RWPE1 (cell line): ENCODE measurements around the gene CGNL1.

Source experiments
- CTCF ChIA-PET: fragments of 350-600 bp; sonication (Branson Sonifier 250); formaldehyde crosslinking; extraction: SDS; loops from one replicate; lab custom pipeline; 2021; lab: Yijun Ruan, JAX
- POLR2A ChIA-PET: fragments of 400-600 bp; formaldehyde crosslinking; extraction: SDS; loops from one replicate; lab custom pipeline; 2020; ENCODE audit warnings: antibody characterized with exemption; ENCODE audit not compliant: low non-redundant PET; lab: Yijun Ruan, JAX
- DNase-seq: peaks from one replicate; pipeline ENCODE4 v3.0.0; 2012; ENCODE audit warnings: low spot score
- H3K27ac ChIP-seq: fragments of 450-650 bp; 2 replicates; pipeline ENCODE4 v1.5.1; 2017
- CTCF ChIP-seq: fragments of 450-650 bp; conservative IDR thresholded peaks from 2 replicates; pipeline ENCODE4 v1.5.1; 2017; ENCODE audit warnings: low read depth, mild to moderate bottlenecking

Gene CGNL1

GRCh38 chr15:57356636-57357035 lies 19.7 kb upstream of the CGNL1 start:
- no peak overlapping the region for H3K27ac ChIP-seq
- ChIA-PET CTCF (interaction anchor here (0.7 kb wide), 1 partner anchor 12 kb away, joined by 4 read pairs; no protein-coding TSS in a partner anchor), POLR2A (no interaction called here)
- peak; percentile 16 for DNase-seq
- no peak for TF ChIP-seq CTCF

GRCh38 chr15:57357799-57358198 lies 18.5 kb upstream of the CGNL1 start:
- ChIA-PET CTCF (interaction anchor here (0.6 kb wide), 1 partner anchor 12 kb away, joined by 3 read pairs; no protein-coding TSS in a partner anchor), POLR2A (no interaction called here)
- TF ChIP-seq CTCF, result no peak
- no peak for DNase-seq
- H3K27ac ChIP-seq, result no peak overlapping the region

- DNase-seq, result no peak
- no peak for TF ChIP-seq CTCF
- ChIA-PET POLR2A (no interaction called here), CTCF (interaction anchor here (0.6 kb wide), 1 partner anchor 11 kb away, joined by 3 read pairs; no protein-coding TSS in a partner anchor)
- no peak overlapping the region for H3K27ac ChIP-seq
Observed at GRCh38 chr15:57358571-57358970, 17.7 kb upstream of the CGNL1 start.

- ChIA-PET POLR2A (no interaction called here), CTCF (interaction anchor here (0.6 to 1.4 kb wide), 4 partner anchors 12 to 785 kb away, joined by 4 to 5 read pairs (median 4); no protein-coding TSS in a partner anchor)
- DNase-seq, result no peak
- H3K27ac ChIP-seq, result no peak overlapping the region
- no peak for TF ChIP-seq CTCF
Observed at GRCh38 chr15:57363661-57364060, 12.6 kb upstream of the CGNL1 start.

- CTCF ChIA-PET, result interaction anchor here (0.5 to 1.4 kb wide), 7 partner anchors 9 to 785 kb away, joined by 3 to 5 read pairs (median 4); no protein-coding TSS in a partner anchor
- POLR2A ChIA-PET, result no interaction called here
- H3K27ac ChIP-seq, result no peak overlapping the region
- no peak for DNase-seq
- TF ChIP-seq CTCF, result no peak
Observed at GRCh38 chr15:57364282-57365007, 11.9 kb upstream of the CGNL1 start.

- no peak overlapping the region for H3K27ac ChIP-seq
- POLR2A ChIA-PET, result no interaction called here
- no peak for TF ChIP-seq CTCF
- CTCF ChIA-PET, result interaction anchor here (0.7 kb wide), 1 partner anchor 61 kb away, joined by 3 read pairs; no protein-coding TSS in a partner anchor
- no peak for DNase-seq
Observed at GRCh38 chr15:57367556-57367955, 8.7 kb upstream of the CGNL1 start.
